Activated CD8-positive, alpha-beta T cell treated with anti-CD3 and anti-CD28 coated beads for 36 hours (primary cell): ENCODE results near the gene MGMT. TPM values are rescaled to one million over a fixed set of nuclear protein-coding genes. Genes with fewer than 3 reads are reported as not detected.

Experiments used
- ATAC-seq: fragments of 200-7000 bp; cut with Tn5 transposase; one replicate; pipeline ENCODE4 v1.10.0; 2021; ENCODE audit warnings: mild to moderate bottlenecking, moderate library complexity
- CTCF ChIA-PET: fragments of 350-600 bp; sonication (Branson Sonifier 250); formaldehyde crosslinking; loops from one replicate; lab custom pipeline; 2021; ENCODE audit warnings: antibody characterized with exemption; lab: Charles Lee
- POLR2A ChIA-PET: fragments of 350-600 bp; sonication (Branson Sonifier 250); formaldehyde crosslinking; loops from one replicate; lab custom pipeline; 2021; ENCODE audit warnings: antibody characterized with exemption; lab: Charles Lee
- DNase-seq: peaks from one replicate; pipeline ENCODE4 v3.0.0-alpha.2; 2020
- H3K27ac Mint-ChIP-seq: one replicate; pipeline ENCODE4 v1.8.0; 2021; ENCODE audit warnings: mild to moderate bottlenecking, mixed read lengths
- H3K27me3 Mint-ChIP-seq: one replicate; pipeline ENCODE4 v1.8.0; 2021; ENCODE audit warnings: mixed read lengths
- H3K36me3 Mint-ChIP-seq: one replicate; pipeline ENCODE4 v1.8.0; 2021; ENCODE audit warnings: low read depth, mixed read lengths
- H3K4me1 Mint-ChIP-seq: one replicate; pipeline ENCODE4 v1.8.0; 2021; ENCODE audit warnings: low read depth, mixed read lengths
- H3K4me3 Mint-ChIP-seq: one replicate; pipeline ENCODE4 v1.8.0; 2021; ENCODE audit warnings: mild to moderate bottlenecking, moderate library complexity, mixed read lengths
- H3K9me3 Mint-ChIP-seq: one replicate; pipeline ENCODE4 v1.8.0; 2021; ENCODE audit warnings: mixed read lengths
- CTCF ChIP-seq: fragments of 200-600 bp; IDR thresholded peaks from one replicate; pipeline ENCODE4 v1.8.0; 2022; ENCODE audit warnings: antibody characterized with exemption, mild to moderate bottlenecking
- intact Hi-C: fragments of 100-400 bp; cut with micrococcal nuclease; formaldehyde crosslinking; loops from one replicate; pipeline ENCODE4 v1.10.0; 2022
- total RNA-seq, 2 experiments: library from RNA; stranded (reverse); gene quantifications; one replicate each; pipeline ENCODE4 v1.2.3, GENCODE V29; 2021

The MGMT gene
- total RNA-seq, 2 experiments from 2014 or later, result 16.2 to 17.0 TPM

DNA sequence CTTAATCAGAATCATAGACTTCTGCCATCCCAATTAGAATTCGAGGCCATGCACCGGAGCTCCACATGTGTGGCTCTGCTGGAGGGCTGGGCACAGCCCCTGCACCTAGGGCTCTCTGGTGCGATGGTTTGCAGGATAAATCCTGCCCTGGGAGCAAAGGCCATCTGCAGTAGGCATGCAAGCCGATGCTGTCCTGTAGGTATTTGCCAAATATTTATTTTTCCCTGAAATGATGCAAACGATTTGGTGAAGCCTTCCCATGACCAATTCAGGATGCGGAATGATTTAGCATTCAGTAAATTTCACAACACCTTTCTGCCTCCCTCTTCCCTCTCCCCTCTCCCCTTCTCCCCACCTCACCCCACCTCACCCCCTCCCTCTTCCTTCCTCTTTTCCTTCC lies 326.4 kb downstream of the MGMT start:
- ATAC-seq, result no peak
- H3K9me3 Mint-ChIP-seq, result peaks cover 43% of the 10 kb centered on the region
- ChIA-PET CTCF (no interaction called here), POLR2A (no interaction called here)
- H3K27ac Mint-ChIP-seq, result no peak overlapping the region
- no peaks in the 10 kb centered on the region for H3K27me3 Mint-ChIP-seq
- no peaks in the 10 kb centered on the region for H3K4me1 Mint-ChIP-seq
- no peak for DNase-seq
- no peak for TF ChIP-seq CTCF
- H3K36me3 Mint-ChIP-seq, result no peaks in the 10 kb centered on the region
- intact Hi-C loops, result no loop called here
- H3K4me3 Mint-ChIP-seq, result no peak overlapping the region

DNA sequence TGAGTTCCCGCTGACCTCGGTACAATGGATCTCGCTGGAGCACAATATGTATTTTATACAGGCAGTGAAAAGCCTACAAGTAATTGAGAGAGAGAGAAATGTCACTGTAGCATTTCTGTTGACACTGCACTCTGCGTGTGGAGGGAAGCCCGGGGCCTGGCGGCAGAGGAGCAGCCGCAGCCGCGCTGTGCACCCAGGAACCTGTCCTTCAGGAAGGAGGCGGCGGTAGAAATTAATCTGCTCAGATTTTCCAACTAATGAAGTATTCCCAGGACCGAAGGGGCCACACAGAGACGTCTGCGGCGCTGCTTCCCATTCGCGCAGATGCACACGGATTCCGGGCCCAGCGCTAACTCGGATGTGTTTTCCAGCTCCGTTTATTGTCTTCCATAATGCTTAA lies 327.0 kb downstream of the MGMT start:
- H3K4me1 Mint-ChIP-seq, result no peaks in the 10 kb centered on the region
- DNase-seq, result no peak
- H3K9me3 Mint-ChIP-seq, result peaks cover 42% of the 10 kb centered on the region
- ChIA-PET POLR2A (no interaction called here), CTCF (no interaction called here)
- no peak for TF ChIP-seq CTCF
- no peaks in the 10 kb centered on the region for H3K27me3 Mint-ChIP-seq
- intact Hi-C loops, result no loop called here
- no peak for ATAC-seq
- H3K27ac Mint-ChIP-seq, result no peak overlapping the region
- H3K4me3 Mint-ChIP-seq, result no peak overlapping the region
- H3K36me3 Mint-ChIP-seq, result no peaks in the 10 kb centered on the region

GRCh38 chr10:129796710-129797420 lies 329.8 kb downstream of the MGMT start:
- Mint-ChIP-seq H3K9me3 (peaks cover 26% of the 10 kb centered on the region), H3K27me3 (no peaks in the 10 kb centered on the region), H3K4me3 (no peak overlapping the region), H3K4me1 (no peaks in the 10 kb centered on the region), H3K36me3 (no peaks in the 10 kb centered on the region), H3K27ac (no peak overlapping the region)
- POLR2A ChIA-PET, result no interaction called here
- CTCF ChIA-PET, result no interaction called here
- DNase-seq (no peak), ATAC-seq (no peak)
- TF ChIP-seq CTCF, result no peak
- intact Hi-C loops, result no loop called here

DNA sequence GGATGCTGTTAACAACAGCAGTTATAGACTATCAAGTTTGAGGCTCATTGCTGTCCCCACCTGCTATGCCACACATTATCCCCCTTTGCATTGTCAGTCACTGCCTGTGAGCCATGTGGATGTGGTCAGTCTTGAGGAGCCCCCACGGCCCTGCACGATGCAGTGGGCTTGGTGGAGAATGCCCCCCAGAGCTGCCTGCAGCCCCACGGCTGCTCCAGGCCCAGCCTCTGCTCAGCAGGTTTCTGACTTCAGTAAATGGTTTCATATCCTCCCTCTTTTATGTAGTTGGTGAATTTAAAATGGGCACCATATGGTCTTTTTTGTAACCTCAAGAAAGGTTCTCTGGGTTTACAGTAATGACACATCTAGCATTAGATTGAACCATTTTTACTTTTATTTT lies 332.9 kb downstream of the MGMT start:
- ATAC-seq, result no peak
- Mint-ChIP-seq H3K27me3 (no peaks in the 10 kb centered on the region), H3K4me3 (no peak overlapping the region), H3K4me1 (no peaks in the 10 kb centered on the region), H3K27ac (no peak overlapping the region), H3K36me3 (no peaks in the 10 kb centered on the region), H3K9me3 (peaks cover 14% of the 10 kb centered on the region)
- ChIA-PET POLR2A (no interaction called here), CTCF (no interaction called here)
- no peak for TF ChIP-seq CTCF
- intact Hi-C loops, result no loop called here
- DNase-seq, result no peak

DNA sequence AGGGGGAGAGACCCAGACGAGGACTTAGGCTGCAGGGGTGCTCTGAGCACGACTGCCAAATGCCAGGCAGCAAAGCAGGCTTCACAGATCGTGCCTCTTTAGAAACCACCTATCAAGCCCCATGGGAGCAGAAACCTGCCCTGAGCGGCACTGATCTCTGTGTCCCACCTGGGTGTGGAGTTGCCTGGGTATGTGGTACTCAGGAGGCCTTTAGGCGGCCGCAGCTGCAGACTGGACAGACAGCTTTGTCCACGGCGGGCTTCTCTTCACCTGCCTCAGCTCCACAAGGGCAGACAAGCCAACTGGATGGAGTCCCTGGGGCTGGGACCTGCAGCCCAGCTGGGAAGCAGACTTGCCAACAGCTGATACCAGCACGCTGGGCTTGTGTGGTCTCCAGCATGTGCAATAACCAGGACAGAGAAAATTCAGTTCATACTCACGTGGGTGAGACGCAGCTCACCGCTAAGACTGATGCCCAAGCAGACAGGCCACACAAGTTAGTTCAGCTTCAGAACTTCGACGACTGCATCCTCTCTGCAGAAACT lies 333.8 kb downstream of the MGMT start:
- peaks cover 14% of the 10 kb centered on the region for H3K9me3 Mint-ChIP-seq
- ChIA-PET CTCF (no interaction called here), POLR2A (no interaction called here)
- H3K27me3 Mint-ChIP-seq, result no peaks in the 10 kb centered on the region
- H3K4me1 Mint-ChIP-seq, result no peaks in the 10 kb centered on the region
- H3K4me3 Mint-ChIP-seq, result no peak overlapping the region
- intact Hi-C loops, result no loop called here
- no peak for ATAC-seq
- H3K36me3 Mint-ChIP-seq, result no peaks in the 10 kb centered on the region
- DNase-seq, result no peak
- no peak for TF ChIP-seq CTCF
- H3K27ac Mint-ChIP-seq, result no peak overlapping the region
